Activated CD8-positive, alpha-beta T cell treated with anti-CD3 and anti-CD28 coated beads for 36 hours (primary cell): ENCODE data around the gene NOCT. TPM values are rescaled to one million over a fixed set of nuclear protein-coding genes. Genes with fewer than 3 reads are reported as not detected.

Experiments used
- ATAC-seq: fragments of 200-7000 bp; cut with Tn5 transposase; one replicate; pipeline ENCODE4 v1.10.0; 2021; ENCODE audit warnings: mild to moderate bottlenecking, moderate library complexity
- CTCF ChIA-PET: fragments of 350-600 bp; sonication (Branson Sonifier 250); formaldehyde crosslinking; loops from one replicate; lab custom pipeline; 2021; ENCODE audit warnings: antibody characterized with exemption; lab: Charles Lee
- POLR2A ChIA-PET: fragments of 350-600 bp; sonication (Branson Sonifier 250); formaldehyde crosslinking; loops from one replicate; lab custom pipeline; 2021; ENCODE audit warnings: antibody characterized with exemption; lab: Charles Lee
- DNase-seq: peaks from one replicate; pipeline ENCODE4 v3.0.0-alpha.2; 2020
- H3K27ac Mint-ChIP-seq: one replicate; pipeline ENCODE4 v1.8.0; 2021; ENCODE audit warnings: mild to moderate bottlenecking, mixed read lengths
- H3K27me3 Mint-ChIP-seq: one replicate; pipeline ENCODE4 v1.8.0; 2021; ENCODE audit warnings: mixed read lengths
- H3K36me3 Mint-ChIP-seq: one replicate; pipeline ENCODE4 v1.8.0; 2021; ENCODE audit warnings: low read depth, mixed read lengths
- H3K4me1 Mint-ChIP-seq: one replicate; pipeline ENCODE4 v1.8.0; 2021; ENCODE audit warnings: low read depth, mixed read lengths
- H3K4me3 Mint-ChIP-seq: one replicate; pipeline ENCODE4 v1.8.0; 2021; ENCODE audit warnings: mild to moderate bottlenecking, moderate library complexity, mixed read lengths
- H3K9me3 Mint-ChIP-seq: one replicate; pipeline ENCODE4 v1.8.0; 2021; ENCODE audit warnings: mixed read lengths
- intact Hi-C: fragments of 100-400 bp; cut with micrococcal nuclease; formaldehyde crosslinking; loops from one replicate; pipeline ENCODE4 v1.10.0; 2022
- total RNA-seq, 2 experiments: library from RNA; stranded (reverse); gene quantifications; one replicate each; pipeline ENCODE4 v1.2.3, GENCODE V29; 2021
- TF ChIP-seq, protein P1 (sequence below): fragments of 200-600 bp; IDR thresholded peaks from one replicate; pipeline ENCODE4 v1.8.0; 2022; ENCODE audit warnings: antibody characterized with exemption, mild to moderate bottlenecking

The NOCT gene
- total RNA-seq, 2 experiments from 2014 or later = 21.5 to 24.9 TPM

DNA sequence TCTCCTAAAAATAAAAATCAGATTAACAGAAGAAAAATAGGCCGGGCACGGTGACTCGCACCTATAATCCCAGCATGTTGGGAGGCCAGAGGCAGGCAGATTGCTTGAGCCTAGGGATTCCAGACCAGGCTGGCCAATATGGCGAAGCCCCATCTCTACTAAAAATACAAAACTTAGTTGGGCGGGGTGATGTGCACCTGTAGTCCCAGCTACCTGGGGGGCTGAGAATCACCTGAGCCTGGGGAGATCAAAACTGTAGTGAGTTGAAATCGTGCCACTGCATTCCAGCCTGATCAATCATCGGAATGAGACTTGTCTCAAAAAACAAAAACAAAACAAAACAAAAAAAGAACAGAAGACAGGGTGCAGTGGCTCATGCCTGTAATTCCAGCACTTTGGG, 32.8 kb upstream of the NOCT start:
- Mint-ChIP-seq H3K27me3 (no peaks in the 10 kb centered on the region), H3K9me3 (no peaks in the 10 kb centered on the region), H3K4me1 (no peaks in the 10 kb centered on the region), H3K4me3 (no peak overlapping the region), H3K36me3 (no peaks in the 10 kb centered on the region), H3K27ac (no peak overlapping the region)
- CTCF ChIA-PET = no interaction called here
- intact Hi-C loops = no loop called here
- TF ChIP-seq, protein P1, sequence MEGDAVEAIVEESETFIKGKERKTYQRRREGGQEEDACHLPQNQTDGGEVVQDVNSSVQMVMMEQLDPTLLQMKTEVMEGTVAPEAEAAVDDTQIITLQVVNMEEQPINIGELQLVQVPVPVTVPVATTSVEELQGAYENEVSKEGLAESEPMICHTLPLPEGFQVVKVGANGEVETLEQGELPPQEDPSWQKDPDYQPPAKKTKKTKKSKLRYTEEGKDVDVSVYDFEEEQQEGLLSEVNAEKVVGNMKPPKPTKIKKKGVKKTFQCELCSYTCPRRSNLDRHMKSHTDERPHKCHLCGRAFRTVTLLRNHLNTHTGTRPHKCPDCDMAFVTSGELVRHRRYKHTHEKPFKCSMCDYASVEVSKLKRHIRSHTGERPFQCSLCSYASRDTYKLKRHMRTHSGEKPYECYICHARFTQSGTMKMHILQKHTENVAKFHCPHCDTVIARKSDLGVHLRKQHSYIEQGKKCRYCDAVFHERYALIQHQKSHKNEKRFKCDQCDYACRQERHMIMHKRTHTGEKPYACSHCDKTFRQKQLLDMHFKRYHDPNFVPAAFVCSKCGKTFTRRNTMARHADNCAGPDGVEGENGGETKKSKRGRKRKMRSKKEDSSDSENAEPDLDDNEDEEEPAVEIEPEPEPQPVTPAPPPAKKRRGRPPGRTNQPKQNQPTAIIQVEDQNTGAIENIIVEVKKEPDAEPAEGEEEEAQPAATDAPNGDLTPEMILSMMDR = no peak
- POLR2A ChIA-PET = no interaction called here
- DNase-seq (no peak), ATAC-seq (no peak)

DNA sequence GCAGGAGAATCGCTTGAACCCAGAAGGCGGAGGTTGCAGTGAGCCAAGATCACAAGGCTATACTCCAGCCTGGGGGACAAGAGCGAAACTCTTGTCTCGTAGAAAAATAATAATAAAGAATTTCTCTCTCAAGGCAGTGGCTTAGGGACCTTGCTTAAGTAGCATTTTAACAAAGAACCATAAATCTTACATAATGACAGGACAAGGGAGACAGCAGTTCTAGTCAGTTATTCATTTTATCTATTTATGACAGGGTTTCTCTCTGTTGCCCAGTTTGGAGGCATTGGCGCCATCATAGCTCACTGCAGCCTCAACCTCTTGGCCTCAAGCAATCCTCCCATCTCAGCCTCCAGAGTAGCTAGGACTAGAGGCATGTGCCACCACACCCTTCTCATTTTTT, 31.9 kb upstream of the NOCT start:
- CTCF ChIA-PET = no interaction called here
- Mint-ChIP-seq H3K27me3 (no peaks in the 10 kb centered on the region), H3K4me3 (no peak overlapping the region), H3K27ac (no peak overlapping the region), H3K9me3 (no peaks in the 10 kb centered on the region), H3K4me1 (no peaks in the 10 kb centered on the region), H3K36me3 (no peaks in the 10 kb centered on the region)
- ATAC-seq = no peak
- TF ChIP-seq, protein P1 = no peak
- POLR2A ChIA-PET = no interaction called here
- intact Hi-C loops = no loop called here
- DNase-seq = no peak

GRCh38 chr4:138984647-138985046, 30.9 kb upstream of the NOCT start:
- Mint-ChIP-seq H3K27me3 (no peaks in the 10 kb centered on the region), H3K4me3 (no peak overlapping the region), H3K4me1 (no peaks in the 10 kb centered on the region), H3K27ac (no peak overlapping the region), H3K9me3 (no peaks in the 10 kb centered on the region), H3K36me3 (no peaks in the 10 kb centered on the region)
- no peak for ATAC-seq
- TF ChIP-seq, protein P1 = no peak
- ChIA-PET POLR2A (no interaction called here), CTCF (no interaction called here)
- intact Hi-C loops = no loop called here
- no peak for DNase-seq

- H3K36me3 Mint-ChIP-seq = no peaks in the 10 kb centered on the region
- no peaks in the 10 kb centered on the region for H3K27me3 Mint-ChIP-seq
- no peaks in the 10 kb centered on the region for H3K9me3 Mint-ChIP-seq
- TF ChIP-seq, protein P1 = no peak
- no peak overlapping the region for H3K4me3 Mint-ChIP-seq
- ATAC-seq (no peak), DNase-seq (no peak)
- POLR2A ChIA-PET = no interaction called here
- intact Hi-C loops = no loop called here
- CTCF ChIA-PET = no interaction called here
- H3K27ac Mint-ChIP-seq = no peak overlapping the region
- H3K4me1 Mint-ChIP-seq = no peaks in the 10 kb centered on the region
Measured at GRCh38 chr4:138992676-138993075, 22.9 kb upstream of the NOCT start.

DNA sequence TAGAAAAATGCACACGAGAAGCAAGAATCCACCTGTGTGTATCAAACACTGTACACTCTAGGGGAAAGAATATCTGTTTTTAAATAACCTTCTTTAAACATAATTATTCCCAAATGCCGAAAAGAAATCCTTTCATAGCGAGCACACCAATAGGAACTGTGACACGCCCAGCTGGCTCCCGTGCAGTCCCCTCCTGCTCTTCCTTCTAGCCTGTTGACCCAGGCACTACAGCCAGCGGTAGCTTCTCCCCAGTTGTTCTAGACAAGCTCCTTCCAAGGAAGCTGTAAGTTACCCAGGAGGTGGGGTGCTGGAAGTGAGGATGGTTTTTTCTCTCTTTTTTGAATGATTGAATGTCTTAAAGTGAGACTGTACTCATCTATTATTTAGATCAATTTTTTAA, 19.5 kb upstream of the NOCT start:
- Mint-ChIP-seq H3K27ac (no peak overlapping the region), H3K27me3 (no peaks in the 10 kb centered on the region), H3K9me3 (no peaks in the 10 kb centered on the region), H3K36me3 (no peaks in the 10 kb centered on the region), H3K4me3 (no peak overlapping the region), H3K4me1 (no peaks in the 10 kb centered on the region)
- no peak for DNase-seq
- intact Hi-C loops = no loop called here
- ATAC-seq = no peak
- TF ChIP-seq, protein P1 = no peak
- ChIA-PET POLR2A (interaction anchor here (0.6 kb wide), 1 partner anchor 613 kb away, joined by 3 read pairs; no protein-coding TSS in a partner anchor), CTCF (no interaction called here)
